NCI-H128 (cell line): ENCODE results near the gene SCARB2.

Experiments used
- DNase-seq: peaks from one replicate; lab custom pipeline; 2025; ENCODE audit not compliant: unreplicated experiment; lab: John Stamatoyannopoulos, UW

Gene SCARB2

GRCh38 chr4:76155979-76156378 lies 57.6 kb downstream of the SCARB2 start:
- DNase-seq, result no peak

GRCh38 chr4:76153356-76153755 lies 60.3 kb downstream of the SCARB2 start:
- DNase-seq, result no peak

- peak; percentile 87 for DNase-seq
Measured at GRCh38 chr4:76148142-76148865, 65.3 kb downstream of the SCARB2 start, which contains the start of gene NUP54. TSS of gene NUP54 (minus strand) at chr4:76148397. CDS start at chr4:76148374, 23 bp downstream.

GRCh38 chr4:76147454-76148141 lies 66.0 kb downstream of the SCARB2 start:
- peak; percentile 52 for DNase-seq

GRCh38 chr4:76144546-76144945 lies 69.1 kb downstream of the SCARB2 start:
- DNase-seq, result no peak

GRCh38 chr4:76141241-76141640 lies 72.4 kb downstream of the SCARB2 start:
- DNase-seq, result no peak

- DNase-seq, result no peak
Measured at GRCh38 chr4:76127754-76128153, 85.9 kb downstream of the SCARB2 start.

GRCh38 chr4:76125816-76126215 lies 87.8 kb downstream of the SCARB2 start:
- no peak for DNase-seq

- DNase-seq, result no peak
Measured at GRCh38 chr4:76120199-76120598, 93.4 kb downstream of the SCARB2 start.

- DNase-seq, result no peak
Measured at GRCh38 chr4:76117536-76117935, 96.1 kb downstream of the SCARB2 start.

GRCh38 chr4:76116821-76117220 lies 96.8 kb downstream of the SCARB2 start:
- DNase-seq, result no peak
